Mesendoderm (in vitro differentiated cells): ENCODE measurements around the gene ITIH5.

Experiments used
- DNase-seq: peaks from one replicate; pipeline ENCODE4 v3.0.0; 2013
- H2AK5ac ChIP-seq: 2 replicates; pipeline ENCODE4 v1.6.1; 2013; ENCODE audit warnings: low read length, inconsistent platforms
- H2BK120ac ChIP-seq: 2 replicates; pipeline ENCODE4 v1.6.1; 2013; ENCODE audit warnings: low read depth, mild to moderate bottlenecking, low read length, moderate library complexity, mixed read lengths
- H2BK15ac ChIP-seq: replicated peaks from 2 replicates; pipeline ENCODE4 v1.6.1; 2013; ENCODE audit warnings: low read depth, mild to moderate bottlenecking, moderate library complexity
- H2BK5ac ChIP-seq: 2 replicates; pipeline ENCODE4 v1.6.1; 2013; ENCODE audit warnings: low read length, inconsistent platforms
- H3K18ac ChIP-seq: 2 replicates; pipeline ENCODE4 v1.6.1; 2013; ENCODE audit warnings: mild to moderate bottlenecking, low read length, mixed read lengths
- H3K23ac ChIP-seq: one replicate; pipeline ENCODE4 v1.6.1; 2013; ENCODE audit warnings: low read length
- H3K27ac ChIP-seq: 2 replicates; pipeline ENCODE4 v1.5.1; 2013; ENCODE audit warnings: low read depth, mild to moderate bottlenecking, inconsistent platforms, low read length, moderate library complexity
- H3K27me3 ChIP-seq: 2 replicates; pipeline ENCODE4 v1.6.1; 2013; ENCODE audit warnings: low read length, control low read depth, mild to moderate bottlenecking, inconsistent platforms; ENCODE audit not compliant: insufficient read depth, poor library complexity
- H3K36me3 ChIP-seq: 2 replicates; pipeline ENCODE4 v1.6.1; 2013; ENCODE audit warnings: low read length, inconsistent platforms; ENCODE audit not compliant: control insufficient read depth, insufficient read depth
- H3K4ac ChIP-seq: one replicate; pipeline ENCODE4 v1.6.1; 2013; ENCODE audit warnings: low read depth, mild to moderate bottlenecking, low read length, moderate library complexity
- H3K4me1 ChIP-seq: 2 replicates; pipeline ENCODE4 v1.6.1; 2013; ENCODE audit warnings: low read depth, low read length, inconsistent platforms; ENCODE audit not compliant: control insufficient read depth
- H3K4me2 ChIP-seq: 2 replicates; pipeline ENCODE4 v1.6.1; 2013; ENCODE audit warnings: low read length
- H3K4me3 ChIP-seq: 2 replicates; pipeline ENCODE4 v1.5.1; 2013; ENCODE audit warnings: mild to moderate bottlenecking, low read length
- H3K56ac ChIP-seq: one replicate; pipeline ENCODE4 v1.6.1; 2013; ENCODE audit warnings: low read length
- H3K79me1 ChIP-seq: 2 replicates; pipeline ENCODE4 v1.6.1; 2013; ENCODE audit warnings: low read length, inconsistent platforms
- H3K79me2 ChIP-seq: 2 replicates; pipeline ENCODE4 v1.6.1; 2013; ENCODE audit warnings: mild to moderate bottlenecking, low read length; ENCODE audit not compliant: control insufficient read depth, insufficient read depth
- H3K9ac ChIP-seq: 2 replicates; pipeline ENCODE4 v1.6.1; 2013; ENCODE audit warnings: low read length, inconsistent platforms
- H4K5ac ChIP-seq: one replicate; pipeline ENCODE4 v1.6.1; 2013; ENCODE audit warnings: low read length
- H4K8ac ChIP-seq: one replicate; pipeline ENCODE4 v1.6.1; 2013; ENCODE audit warnings: low read depth, mild to moderate bottlenecking, control low read depth, low read length, moderate library complexity
- WGBS: extraction: QIAGEN DNeasy Blood & Tissue Kit; methylation state at CpG from one replicate; pipeline ENCODE4 v1.1.7; 2013; ENCODE audit warnings: low lambda C conversion rate, missing lambda C conversion rate; ENCODE audit not compliant: insufficient coverage; ENCODE audit errors: extremely low coverage; 5-methylcytosine and 5-hydroxymethylcytosine counted together

The ITIH5 gene

GRCh38 chr10:7518693-7519092 is 148.1 kb downstream of the ITIH5 start:
- H3K36me3 ChIP-seq = no peaks in the 10 kb centered on the region
- no peak overlapping the region for H2BK15ac ChIP-seq
- whole genome bisulfite sequencing = no CpG with 5 or more reads among the region's 1 CpG
- no peak overlapping the region for H3K4ac ChIP-seq
- H2BK120ac ChIP-seq = no peak overlapping the region
- no peak overlapping the region for H3K4me2 ChIP-seq
- H3K9ac ChIP-seq = no peak overlapping the region
- no peaks in the 10 kb centered on the region for H3K4me1 ChIP-seq
- H4K5ac ChIP-seq = no peak overlapping the region
- H3K56ac ChIP-seq = no peak overlapping the region
- no peak overlapping the region for H3K4me3 ChIP-seq
- H3K27ac ChIP-seq = no peak overlapping the region
- no peak overlapping the region for H3K18ac ChIP-seq
- H3K23ac ChIP-seq = no peak overlapping the region
- H3K79me1 ChIP-seq = no peaks in the 10 kb centered on the region
- H3K79me2 ChIP-seq = no peaks in the 10 kb centered on the region
- no peak for DNase-seq
- no peak overlapping the region for H2AK5ac ChIP-seq
- H2BK5ac ChIP-seq = no peak overlapping the region
- no peaks in the 10 kb centered on the region for H3K27me3 ChIP-seq
- H4K8ac ChIP-seq = no peak overlapping the region

GRCh38 chr10:7515439-7515838 is 151.3 kb downstream of the ITIH5 start:
- Histone ChIP-seq H3K27ac (no peak overlapping the region), H4K8ac (no peak overlapping the region), H3K4ac (no peak overlapping the region), H2BK5ac (no peak overlapping the region), H3K27me3 (no peaks in the 10 kb centered on the region), H3K79me2 (no peaks in the 10 kb centered on the region), H3K23ac (no peak overlapping the region), H2BK15ac (no peak overlapping the region), H3K4me2 (no peak overlapping the region), H3K18ac (no peak overlapping the region), H3K4me1 (no peaks in the 10 kb centered on the region), H4K5ac (no peak overlapping the region), H3K56ac (no peak overlapping the region), H3K4me3 (no peak overlapping the region), H2BK120ac (no peak overlapping the region), H3K9ac (no peak overlapping the region), H2AK5ac (no peak overlapping the region), H3K79me1 (no peaks in the 10 kb centered on the region), H3K36me3 (no peaks in the 10 kb centered on the region)
- no peak for DNase-seq
- WGBS = no CpG with 5 or more reads among the region's 5 CpGs

DNA sequence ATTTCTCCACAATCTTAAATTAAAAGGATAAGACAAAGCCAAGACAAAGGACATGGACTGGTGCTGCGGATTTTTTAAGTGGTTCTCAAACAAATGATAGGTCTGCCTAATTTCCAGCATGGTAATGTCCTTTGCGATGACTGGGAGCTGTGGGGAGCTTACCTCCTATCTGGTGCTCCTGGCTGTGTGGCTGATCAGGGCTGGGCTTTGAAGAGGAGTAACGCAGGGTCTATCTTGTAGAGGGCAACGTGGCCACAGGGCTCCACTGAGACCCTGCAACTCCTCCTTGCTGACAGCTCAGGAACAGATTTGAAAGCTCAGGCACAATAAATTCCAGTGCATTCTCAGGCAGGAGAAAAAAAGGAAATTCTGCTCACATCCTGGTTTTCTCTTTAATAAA is 152.8 kb downstream of the ITIH5 start:
- WGBS = no CpG with 5 or more reads among the region's 4 CpGs

GRCh38 chr10:7513455-7513854 is 153.3 kb downstream of the ITIH5 start:
- H2BK5ac ChIP-seq = no peak overlapping the region
- H3K4ac ChIP-seq = no peak overlapping the region
- WGBS = no CpG with 5 or more reads among the region's 3 CpGs
- H2BK120ac ChIP-seq = no peak overlapping the region
- no peak overlapping the region for H3K4me3 ChIP-seq
- no peak overlapping the region for H2AK5ac ChIP-seq
- H3K56ac ChIP-seq = no peak overlapping the region
- H3K18ac ChIP-seq = no peak overlapping the region
- H3K23ac ChIP-seq = no peak overlapping the region
- H3K36me3 ChIP-seq = no peaks in the 10 kb centered on the region
- no peak overlapping the region for H4K5ac ChIP-seq
- H4K8ac ChIP-seq = no peak overlapping the region
- no peak overlapping the region for H2BK15ac ChIP-seq
- H3K79me1 ChIP-seq = no peaks in the 10 kb centered on the region
- no peaks in the 10 kb centered on the region for H3K4me1 ChIP-seq
- no peak overlapping the region for H3K9ac ChIP-seq
- no peak for DNase-seq
- no peaks in the 10 kb centered on the region for H3K27me3 ChIP-seq
- H3K4me2 ChIP-seq = no peak overlapping the region
- H3K27ac ChIP-seq = no peak overlapping the region
- H3K79me2 ChIP-seq = no peaks in the 10 kb centered on the region

More for the DNA sequence above, 152.8 kb downstream of the ITIH5 start:
- Histone ChIP-seq H4K8ac (no peak overlapping the region), H2BK120ac (no peak overlapping the region), H3K4me2 (no peak overlapping the region), H3K36me3 (no peaks in the 10 kb centered on the region), H3K4me3 (no peak overlapping the region), H3K27ac (no peak overlapping the region), H3K79me2 (no peaks in the 10 kb centered on the region), H2AK5ac (no peak overlapping the region), H3K79me1 (no peaks in the 10 kb centered on the region), H3K9ac (no peak overlapping the region), H3K23ac (no peak overlapping the region), H4K5ac (no peak overlapping the region), H3K27me3 (no peaks in the 10 kb centered on the region), H3K4ac (no peak overlapping the region), H3K56ac (no peak overlapping the region), H3K4me1 (no peaks in the 10 kb centered on the region), H2BK5ac (no peak overlapping the region), H2BK15ac (no peak overlapping the region), H3K18ac (no peak overlapping the region)
- DNase-seq = peak; percentile 67

GRCh38 chr10:7512487-7512886 is 154.3 kb downstream of the ITIH5 start:
- Histone ChIP-seq H3K4me3 (no peak overlapping the region), H4K5ac (no peak overlapping the region), H2AK5ac (no peak overlapping the region), H3K9ac (no peak overlapping the region), H4K8ac (no peak overlapping the region), H3K56ac (no peak overlapping the region), H3K79me1 (no peaks in the 10 kb centered on the region), H3K4me1 (no peaks in the 10 kb centered on the region), H3K36me3 (no peaks in the 10 kb centered on the region), H3K4me2 (no peak overlapping the region), H3K18ac (no peak overlapping the region), H2BK15ac (no peak overlapping the region), H3K4ac (no peak overlapping the region), H3K27me3 (no peaks in the 10 kb centered on the region), H3K23ac (no peak overlapping the region), H3K79me2 (no peaks in the 10 kb centered on the region), H2BK5ac (no peak overlapping the region), H3K27ac (no peak overlapping the region), H2BK120ac (no peak overlapping the region)
- DNase-seq = peak; percentile 45
- WGBS = no CpG with 5 or more reads among the region's 7 CpGs

DNA sequence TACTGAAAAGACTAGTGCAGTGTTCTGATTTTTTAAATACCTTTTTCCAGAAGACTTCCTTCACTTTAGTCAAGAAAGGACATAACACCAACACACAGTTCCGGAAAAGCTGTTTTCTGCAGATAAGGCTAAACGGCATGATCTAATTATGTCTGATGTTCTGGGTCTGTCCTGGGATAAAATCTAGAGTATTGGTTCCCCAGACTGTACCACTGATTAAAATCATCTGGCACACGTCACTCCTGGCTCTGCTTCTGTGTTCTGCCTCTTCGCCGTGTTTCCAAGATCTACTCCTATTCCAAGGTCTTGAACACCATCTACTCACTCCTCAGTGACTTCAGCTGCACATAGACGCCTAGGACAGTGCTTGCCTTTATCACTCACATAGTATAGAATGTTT is 155.2 kb downstream of the ITIH5 start:
- H3K23ac ChIP-seq = no peak overlapping the region
- no peaks in the 10 kb centered on the region for H3K79me2 ChIP-seq
- no peak overlapping the region for H3K56ac ChIP-seq
- H3K4me2 ChIP-seq = no peak overlapping the region
- no peaks in the 10 kb centered on the region for H3K4me1 ChIP-seq
- H3K36me3 ChIP-seq = no peaks in the 10 kb centered on the region
- H4K8ac ChIP-seq = no peak overlapping the region
- H2BK120ac ChIP-seq = no peak overlapping the region
- no peak overlapping the region for H3K27ac ChIP-seq
- no peak overlapping the region for H3K4ac ChIP-seq
- H2AK5ac ChIP-seq = no peak overlapping the region
- no peak overlapping the region for H3K4me3 ChIP-seq
- no peaks in the 10 kb centered on the region for H3K79me1 ChIP-seq
- no peak overlapping the region for H3K18ac ChIP-seq
- no peak overlapping the region for H2BK15ac ChIP-seq
- no peak overlapping the region for H2BK5ac ChIP-seq
- H4K5ac ChIP-seq = no peak overlapping the region
- no peak for DNase-seq
- whole genome bisulfite sequencing = no CpG with 5 or more reads among the region's 6 CpGs
- H3K9ac ChIP-seq = no peak overlapping the region
- H3K27me3 ChIP-seq = no peaks in the 10 kb centered on the region
